ENCODE measurements around the gene C19orf33.

The C19orf33 gene

GRCh38 chr19:38316477-38317067, 12.5 kb downstream of the C19orf33 start:
- TF ChIP-seq, protein P1, sequence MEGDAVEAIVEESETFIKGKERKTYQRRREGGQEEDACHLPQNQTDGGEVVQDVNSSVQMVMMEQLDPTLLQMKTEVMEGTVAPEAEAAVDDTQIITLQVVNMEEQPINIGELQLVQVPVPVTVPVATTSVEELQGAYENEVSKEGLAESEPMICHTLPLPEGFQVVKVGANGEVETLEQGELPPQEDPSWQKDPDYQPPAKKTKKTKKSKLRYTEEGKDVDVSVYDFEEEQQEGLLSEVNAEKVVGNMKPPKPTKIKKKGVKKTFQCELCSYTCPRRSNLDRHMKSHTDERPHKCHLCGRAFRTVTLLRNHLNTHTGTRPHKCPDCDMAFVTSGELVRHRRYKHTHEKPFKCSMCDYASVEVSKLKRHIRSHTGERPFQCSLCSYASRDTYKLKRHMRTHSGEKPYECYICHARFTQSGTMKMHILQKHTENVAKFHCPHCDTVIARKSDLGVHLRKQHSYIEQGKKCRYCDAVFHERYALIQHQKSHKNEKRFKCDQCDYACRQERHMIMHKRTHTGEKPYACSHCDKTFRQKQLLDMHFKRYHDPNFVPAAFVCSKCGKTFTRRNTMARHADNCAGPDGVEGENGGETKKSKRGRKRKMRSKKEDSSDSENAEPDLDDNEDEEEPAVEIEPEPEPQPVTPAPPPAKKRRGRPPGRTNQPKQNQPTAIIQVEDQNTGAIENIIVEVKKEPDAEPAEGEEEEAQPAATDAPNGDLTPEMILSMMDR (IDR thresholded peaks at IDR 0.05; ENCODE audit: low read depth, low read length), result no peak
- in situ Hi-C loops (cut with HindIII; ENCODE audit: low sequenced_read_pairs), result no loop called here
- peak overlapping the region; percentile 37 for H3K4me3 ChIP-seq (ENCODE audit: low read depth, low read length)
- no peak for DNase-seq (ENCODE audit: low read depth, low spot score)

DNA sequence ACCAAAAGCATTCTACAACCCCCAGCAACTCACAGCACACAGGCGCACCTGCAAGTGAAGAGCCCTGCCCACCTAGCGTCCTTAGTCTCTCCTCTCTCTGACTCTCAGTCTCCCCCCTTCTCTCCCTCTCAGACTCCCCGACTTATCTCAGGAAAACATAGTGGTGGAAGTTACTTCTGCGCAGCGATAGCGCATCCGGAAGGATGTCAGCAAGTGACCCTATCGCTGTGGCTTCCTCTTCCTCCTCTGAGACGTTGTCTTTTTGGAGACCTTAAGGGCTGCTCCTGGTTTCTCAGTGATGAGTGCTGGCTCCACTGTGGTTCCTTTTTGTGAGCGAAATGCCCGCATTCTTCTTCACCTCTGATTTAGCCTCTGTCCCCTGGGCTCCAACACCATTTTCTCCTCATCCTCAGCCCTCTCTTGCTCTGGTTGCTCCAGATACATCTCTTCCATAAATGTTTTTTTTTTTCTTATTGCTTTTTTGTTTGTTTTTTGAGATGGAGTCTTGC, 13.1 kb downstream of the C19orf33 start:
- no peak for DNase-seq (ENCODE audit: low read depth, low spot score)
- in situ Hi-C loops (cut with HindIII; ENCODE audit: low sequenced_read_pairs), result no loop called here
- TF ChIP-seq, protein P1 (IDR thresholded peaks at IDR 0.05; ENCODE audit: low read depth, low read length), result no peak

DNA sequence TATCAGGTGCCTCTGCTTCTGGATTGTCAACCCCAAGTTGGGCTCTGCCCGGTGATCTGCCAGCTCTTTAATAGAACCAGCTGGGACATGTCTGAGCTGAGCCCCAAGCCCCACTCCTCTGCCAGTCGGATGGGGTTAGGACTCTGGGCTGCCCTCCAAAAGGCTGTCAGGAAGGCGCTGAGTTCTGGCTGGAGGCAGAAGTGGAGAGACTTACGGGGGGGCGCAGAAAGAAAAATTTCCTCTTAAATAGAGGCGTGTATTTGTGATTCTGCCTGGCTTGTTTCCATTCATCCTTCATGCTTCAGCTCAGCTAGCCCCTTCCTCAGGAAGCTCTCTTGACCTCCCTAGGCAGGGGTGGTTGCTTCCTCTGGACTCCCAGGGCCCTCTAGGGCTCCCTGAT, 14.6 kb downstream of the C19orf33 start:
- TF ChIP-seq, protein P1 (IDR thresholded peaks at IDR 0.05; ENCODE audit: low read depth, low read length), result no peak
- DNase-seq (ENCODE audit: low read depth, low spot score), result no peak
- H3K4me3 ChIP-seq (ENCODE audit: low read depth, low read length), result no peak overlapping the region
- in situ Hi-C loops (cut with HindIII; ENCODE audit: low sequenced_read_pairs), result no loop called here

More for the DNA sequence above, 13.1 kb downstream of the C19orf33 start:
- H3K4me3 ChIP-seq (ENCODE audit: low read depth, low read length), result no peak overlapping the region

GRCh38 chr19:38319421-38320258, 15.6 kb downstream of the C19orf33 start, which contains the start of gene KCNK6:
Gene KCNK6 (plus strand): TSS chr19:38319845. CDS start chr19:38319951, 106 bp downstream.
- no peak for DNase-seq (ENCODE audit: low read depth, low spot score)
- TF ChIP-seq, protein P1 (IDR thresholded peaks at IDR 0.05; ENCODE audit: low read depth, low read length), result no peak
- peak within 1 kb of the TSS; percentile 50 for H3K4me3 ChIP-seq (ENCODE audit: low read depth, low read length)
- in situ Hi-C loops (cut with HindIII; ENCODE audit: low sequenced_read_pairs), result no loop called here

- DNase-seq (ENCODE audit: low read depth, low spot score), result no peak
- TF ChIP-seq, protein P1 (IDR thresholded peaks at IDR 0.05; ENCODE audit: low read depth, low read length), result no peak
- no peak overlapping the region for H3K4me3 ChIP-seq (ENCODE audit: low read depth, low read length)
- in situ Hi-C loops (cut with HindIII; ENCODE audit: low sequenced_read_pairs), result no loop called here
Measured at GRCh38 chr19:38320969-38321339, 16.9 kb downstream of the C19orf33 start.

GRCh38 chr19:38321646-38322196, 17.7 kb downstream of the C19orf33 start:
- TF ChIP-seq, protein P1 (IDR thresholded peaks at IDR 0.05; ENCODE audit: low read depth, low read length), result no peak
- in situ Hi-C loops (cut with HindIII; ENCODE audit: low sequenced_read_pairs), result no loop called here
- no peak for DNase-seq (ENCODE audit: low read depth, low spot score)
- H3K4me3 ChIP-seq (ENCODE audit: low read depth, low read length), result no peak overlapping the region
